ENCODE measurements around the gene MDN1.
"Not testable (repeated sequence)": the region's sequence is repeated elsewhere in the genome, so short reads cannot be mapped to it uniquely, and the experiment has no call there.

Gene MDN1

GRCh38 chr6:89763550-89763949 lies 56.0 kb downstream of the MDN1 start:
- no peak for DNase-seq (ENCODE audit: low spot score)

DNA sequence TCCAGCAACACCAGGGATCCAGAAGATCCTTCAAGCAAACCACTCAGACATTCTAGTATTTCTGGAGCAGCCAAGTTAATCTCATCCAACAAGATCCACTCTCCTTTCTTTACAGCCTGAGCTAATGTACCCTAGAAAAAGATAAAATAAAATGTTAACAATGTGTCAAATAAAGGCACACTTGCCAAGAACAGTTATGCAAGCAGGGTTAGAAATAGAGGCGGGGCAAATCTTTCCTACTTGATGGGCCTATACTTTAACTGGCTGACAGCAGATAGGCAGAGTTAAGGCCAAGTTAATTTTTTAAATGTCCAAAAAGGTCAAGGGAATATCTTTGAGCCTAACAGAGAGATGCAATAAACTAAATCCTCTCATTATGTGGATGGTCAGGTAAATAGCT lies 60.8 kb downstream of the MDN1 start:
- no peak for DNase-seq (ENCODE audit: low spot score)

- no peak for DNase-seq (ENCODE audit: low spot score)
Measured at GRCh38 chr6:89750338-89750737, 69.3 kb downstream of the MDN1 start.

DNA sequence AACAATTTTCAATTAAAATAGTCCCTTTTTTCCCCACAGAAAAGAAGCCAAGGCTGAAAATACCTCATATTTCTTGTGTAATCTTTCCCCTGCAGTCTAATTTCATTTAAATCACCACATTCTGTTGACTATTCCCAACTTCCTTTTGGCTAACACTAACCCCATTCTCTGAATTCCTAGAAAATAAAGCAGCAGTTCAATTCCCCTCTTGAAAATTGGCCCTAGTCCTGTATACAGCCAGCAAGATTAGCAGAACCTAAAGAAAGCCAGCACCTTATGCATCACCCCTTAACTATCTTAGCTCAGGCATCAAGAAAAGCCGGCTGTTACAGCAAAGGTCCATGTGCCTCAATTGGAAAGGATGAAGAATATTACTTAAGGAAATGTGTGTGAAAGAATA lies 69.7 kb downstream of the MDN1 start:
- DNase-seq (ENCODE audit: low spot score) = no peak

- DNase-seq (ENCODE audit: low spot score) = no peak
Measured at GRCh38 chr6:89745716-89746115, 73.9 kb downstream of the MDN1 start.

DNA sequence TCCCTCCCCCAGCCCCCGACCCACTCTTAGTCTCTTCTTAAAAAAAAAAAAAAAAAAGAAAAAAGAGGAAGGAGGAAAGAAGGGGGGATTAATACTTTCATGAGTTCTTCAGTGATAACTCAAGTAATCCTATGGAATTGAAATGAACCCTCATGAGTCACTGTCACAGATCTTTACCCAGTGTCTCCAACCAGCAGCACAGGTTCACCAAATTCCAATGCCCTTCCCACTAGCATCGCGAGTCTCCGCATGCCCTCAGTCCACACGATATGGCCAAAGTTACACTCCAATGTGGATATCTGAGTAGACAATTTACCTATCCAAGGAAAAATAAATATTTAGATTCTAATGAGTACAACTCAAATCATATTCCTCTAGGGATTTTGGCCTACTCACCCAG lies 74.5 kb downstream of the MDN1 start:
- DNase-seq (ENCODE audit: low spot score) = no peak

DNA sequence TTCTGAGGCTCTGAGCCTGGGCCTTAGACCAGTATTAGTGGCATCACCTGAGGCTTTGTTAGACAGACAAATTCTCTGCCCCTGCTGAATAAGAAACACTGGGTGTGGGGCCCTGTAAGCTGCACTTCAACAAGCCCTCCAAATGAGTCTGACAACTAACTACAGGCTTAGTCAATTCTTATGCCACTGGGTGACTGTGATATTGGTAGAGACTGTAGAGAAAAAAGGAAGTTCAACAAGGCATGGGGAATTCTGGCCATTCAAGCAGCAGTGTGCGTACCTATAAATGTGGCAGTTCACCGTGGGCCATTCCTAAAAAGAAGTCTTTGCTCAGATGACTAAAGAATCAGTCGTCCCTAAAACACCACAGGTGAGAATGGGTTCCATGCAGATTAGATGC lies 82.7 kb downstream of the MDN1 start:
- no peak for DNase-seq (ENCODE audit: low spot score)

- no peak for DNase-seq (ENCODE audit: low spot score)
Measured at GRCh38 chr6:89734526-89734925, 85.1 kb downstream of the MDN1 start.

GRCh38 chr6:89731924-89732567 lies 87.5 kb downstream of the MDN1 start:
- no peak for DNase-seq (ENCODE audit: low spot score)

DNA sequence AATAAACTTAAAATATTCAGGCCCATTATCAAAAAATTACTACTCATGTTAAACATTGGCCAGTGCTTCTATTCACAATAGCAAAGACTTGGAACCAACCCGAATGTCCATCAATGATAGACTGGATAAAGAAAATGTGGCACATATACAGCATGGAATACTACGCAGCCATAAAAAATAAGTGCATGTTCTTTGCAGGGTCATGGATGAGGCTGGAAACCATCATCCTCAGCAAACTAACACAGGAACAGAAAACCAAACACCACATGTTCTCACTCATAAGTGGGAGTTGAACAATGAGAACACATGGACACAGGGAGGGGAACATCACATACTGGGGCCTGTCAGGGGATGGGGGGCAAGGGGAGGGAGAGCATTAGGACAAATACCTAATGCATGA lies 88.3 kb downstream of the MDN1 start:
- not testable (repeated sequence) for DNase-seq (ENCODE audit: low spot score)

- DNase-seq (ENCODE audit: low spot score) = no peak
Measured at GRCh38 chr6:89729818-89730217, 89.8 kb downstream of the MDN1 start.

GRCh38 chr6:89727501-89727900 lies 92.1 kb downstream of the MDN1 start:
- DNase-seq (ENCODE audit: low spot score) = no peak

GRCh38 chr6:89724981-89725380 lies 94.6 kb downstream of the MDN1 start:
- DNase-seq (ENCODE audit: low spot score) = no peak

- no peak for DNase-seq (ENCODE audit: low spot score)
Measured at GRCh38 chr6:89723046-89723445, 96.5 kb downstream of the MDN1 start.

- no peak for DNase-seq (ENCODE audit: low spot score)
Measured at GRCh38 chr6:89716532-89716931, 103.1 kb downstream of the MDN1 start.

DNA sequence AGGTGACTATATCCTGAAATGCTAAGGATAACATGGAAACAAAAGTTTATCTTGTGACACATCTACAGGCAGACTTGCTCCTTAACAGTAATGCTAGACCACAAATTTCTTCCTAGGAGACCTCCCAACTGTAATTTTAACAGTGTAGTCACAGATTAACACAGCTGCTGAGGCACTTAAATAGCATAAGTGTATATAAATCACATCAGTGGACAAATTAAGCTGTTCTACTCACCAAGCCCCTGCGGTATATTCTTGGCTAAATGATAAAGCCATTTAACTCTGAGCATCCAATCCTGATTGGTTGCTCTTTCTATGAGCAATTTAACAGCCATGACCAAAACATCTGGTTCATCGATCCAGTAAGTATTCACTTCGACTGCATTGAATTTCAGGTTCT lies 107.8 kb downstream of the MDN1 start:
- DNase-seq (ENCODE audit: low spot score) = no peak

GRCh38 chr6:89708316-89708715 lies 111.3 kb downstream of the MDN1 start:
- DNase-seq (ENCODE audit: low spot score) = no peak

DNA sequence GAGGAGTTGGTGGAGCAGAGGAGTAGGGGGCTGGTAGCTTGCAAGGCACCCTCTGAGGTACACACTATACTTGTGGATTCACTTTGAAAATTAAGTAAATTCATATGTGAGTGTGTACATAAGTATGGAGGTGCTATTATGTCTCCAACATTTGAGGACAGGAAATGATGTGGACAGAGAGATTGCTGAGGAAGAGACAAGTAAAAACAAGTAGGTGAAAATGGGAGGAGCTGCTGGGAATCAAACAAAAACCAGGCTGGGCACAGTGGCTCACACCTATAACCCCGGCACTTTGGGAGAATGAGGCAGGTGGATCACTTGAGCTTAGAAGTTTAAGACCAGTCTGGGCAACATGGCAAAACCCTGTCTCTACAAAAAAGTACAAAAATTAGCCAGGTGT lies 111.8 kb downstream of the MDN1 start:
- no peak for DNase-seq (ENCODE audit: low spot score)

DNA sequence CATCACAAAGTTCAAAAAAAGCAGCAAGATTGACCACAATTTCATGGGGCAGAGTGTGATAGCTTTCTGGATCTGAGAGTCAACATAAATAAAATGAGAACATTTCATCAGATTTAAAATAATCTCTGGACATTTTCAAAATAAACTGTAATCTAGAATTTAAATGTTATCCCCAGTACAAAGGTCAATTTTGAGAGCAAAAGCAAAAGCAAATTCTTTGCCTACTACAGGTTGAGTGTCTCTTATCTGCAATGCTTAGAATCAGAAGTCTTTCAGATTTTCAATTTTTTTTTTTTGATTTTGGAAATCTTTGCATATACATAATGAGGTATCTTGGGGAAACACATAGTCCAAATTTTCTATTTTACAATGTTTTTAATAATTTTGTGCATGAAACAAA lies 113.5 kb downstream of the MDN1 start:
- no peak for DNase-seq (ENCODE audit: low spot score)

- no peak for DNase-seq (ENCODE audit: low spot score)
Measured at GRCh38 chr6:89703292-89703691, 116.3 kb downstream of the MDN1 start.

DNA sequence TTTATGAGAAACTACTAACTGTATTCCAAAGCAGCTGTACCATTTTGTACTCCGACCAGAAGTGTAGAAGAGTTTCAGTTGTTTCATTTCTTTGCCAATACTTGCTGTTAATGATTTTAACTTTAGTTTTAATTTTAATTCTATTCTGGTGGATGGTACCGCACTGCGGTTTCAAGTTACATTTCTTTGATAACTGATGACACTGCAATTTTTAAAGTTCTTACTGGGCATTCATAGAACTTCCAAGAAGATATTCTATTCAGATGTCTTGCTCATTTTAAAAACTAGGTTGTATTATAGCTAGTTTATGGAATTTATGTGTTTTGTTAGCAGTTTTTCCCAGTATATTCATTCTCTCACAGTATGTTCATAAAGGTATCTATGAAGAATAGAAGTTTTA lies 117.2 kb downstream of the MDN1 start:
- DNase-seq (ENCODE audit: low spot score) = no peak

- DNase-seq (ENCODE audit: low spot score) = no peak
Measured at GRCh38 chr6:89695667-89696066, 123.9 kb downstream of the MDN1 start.

- no peak for DNase-seq (ENCODE audit: low spot score)
Measured at GRCh38 chr6:89694428-89694827, 125.2 kb downstream of the MDN1 start.

DNA sequence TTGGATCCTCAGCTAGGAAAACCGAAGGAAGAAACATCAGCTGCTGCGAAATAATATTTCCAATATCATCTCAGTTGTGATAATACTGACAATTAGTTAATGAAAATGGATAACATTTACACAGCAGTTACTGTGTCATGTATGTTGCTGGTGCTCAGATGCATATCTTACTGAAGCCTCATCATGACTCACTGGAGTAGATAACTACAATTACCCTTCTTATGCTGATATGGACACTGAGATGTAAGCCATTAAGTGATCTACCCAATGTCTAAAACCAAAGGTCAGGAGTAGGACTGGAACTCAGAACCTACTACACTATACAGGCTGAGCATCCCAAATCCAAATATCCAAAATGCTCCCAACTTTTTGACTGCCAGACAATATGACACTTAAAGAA lies 126.4 kb downstream of the MDN1 start:
- no peak for DNase-seq (ENCODE audit: low spot score)

GRCh38 chr6:89692256-89692655 lies 127.3 kb downstream of the MDN1 start:
- DNase-seq (ENCODE audit: low spot score) = no peak

All from hematopoietic multipotent progenitor cell treated with erythropoietin and hydrocortisone succinate and interleukin-3 and kit ligand, for 17 days (in vitro differentiated cells).